Measurements from ENCODE around the gene WASF2. TPM values are rescaled to one million over a fixed set of nuclear protein-coding genes. Genes with fewer than 3 reads are reported as not detected.

Gene WASF2
- total and polyA plus RNA-seq, 2 of the 8 experiments (the other 6 are each of a cell fraction or from before 2014, with no cell fraction given), result 32.1 to 86.6 TPM

DNA sequence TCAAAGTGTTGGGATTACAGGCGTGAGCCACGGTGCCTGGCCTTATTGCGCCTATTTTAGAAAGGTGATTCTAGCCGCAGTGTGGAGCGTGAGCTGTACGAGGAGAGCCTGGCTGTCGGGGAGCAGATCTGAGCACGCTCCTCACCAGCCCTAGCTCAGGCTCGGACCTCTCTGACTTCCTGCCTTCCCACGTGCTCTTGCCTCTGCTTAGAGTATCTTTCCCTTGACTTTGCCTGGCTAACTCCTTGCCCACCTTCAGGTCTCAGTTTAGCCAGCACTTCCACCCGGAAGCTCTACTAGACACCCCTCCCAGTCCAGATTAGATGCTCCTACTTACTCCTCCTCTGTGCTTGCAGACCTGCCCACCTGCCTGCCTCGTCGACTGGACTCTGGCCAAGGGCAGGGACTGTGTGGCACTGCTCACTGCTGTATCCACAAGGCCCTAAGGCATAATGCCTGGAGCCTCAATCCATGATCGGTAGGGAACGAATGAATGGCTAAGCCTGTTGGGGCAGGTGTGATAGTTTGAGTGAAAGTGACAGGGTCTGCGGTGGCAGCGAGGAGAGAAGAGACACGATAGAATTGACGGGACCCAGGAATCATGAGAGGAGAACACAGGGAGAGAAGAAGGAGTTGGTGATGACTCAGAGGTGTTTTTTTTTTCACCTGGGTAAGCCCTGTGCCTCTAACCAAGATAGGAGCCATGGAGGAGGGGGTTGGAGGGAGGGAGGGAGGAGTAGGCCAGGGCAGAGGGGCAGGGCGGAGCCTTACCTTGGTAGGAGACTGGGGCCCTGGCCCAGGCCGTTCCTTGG is 28.1 kb upstream of the WASF2 start (continued):
- TF ChIP-seq NANOG (IDR thresholded peaks at IDR 0.05; ENCODE audit: insufficient read depth, low read depth, low read length, poor library complexity, severe bottlenecking) (no peak), NRF1 (IDR thresholded peaks at IDR 0.05; ENCODE audit: low read depth, low read length) (no peak), EZH2 (IDR thresholded peaks at IDR 0.05; ENCODE audit: low read depth, low read length, severe bottlenecking) (no peak), YY1 (IDR thresholded peaks at IDR 0.05; ENCODE audit: low read depth, low read length) (no peak), SP2 (IDR thresholded peaks at IDR 0.05; ENCODE audit: low read length) (no peak), POU5F1 (IDR thresholded peaks at IDR 0.05; ENCODE audit: low read depth, low read length) (no peak), PHF8 (conservative IDR thresholded peaks at IDR 0.05; ENCODE audit: low read depth, low read length) (no peak), SIN3A (conservative IDR thresholded peaks at IDR 0.05 in 1 of 2, IDR thresholded peaks at IDR 0.05 in 1 of 2; ENCODE audit: low read depth in 1 of 2, low read length in 2 of 2) (no peak)

All from H1 (cell line).